Lower lobe of right lung (tissue), 2 donors: ENCODE data around the gene CRIP2. TPM values are rescaled to one million over a fixed set of nuclear protein-coding genes. Genes with fewer than 3 reads are reported as not detected.

ENCODE experiments used
- ATAC-seq, 2 donors: fragments of 200-7000 bp; cut with Tn5 transposase; one replicate each; pipeline ENCODE4 v1.9.1; 2020 to 2022; ENCODE audit warnings: mild to moderate bottlenecking in 2 of 2, moderate library complexity in 2 of 2
- DNase-seq: peaks from one replicate; pipeline ENCODE4 v3.0.0-alpha.2; 2020
- H3K27ac ChIP-seq: fragments of 200-600 bp; one replicate; pipeline ENCODE4 v1.8.0; 2022
- H3K27me3 ChIP-seq: fragments of 200-600 bp; one replicate; pipeline ENCODE4 v1.8.0; 2022; ENCODE audit warnings: low read depth
- H3K36me3 ChIP-seq: fragments of 200-600 bp; one replicate; pipeline ENCODE4 v1.8.0; 2022; ENCODE audit warnings: mild to moderate bottlenecking
- H3K4me1 ChIP-seq: fragments of 200-600 bp; one replicate; pipeline ENCODE4 v1.8.0; 2022
- H3K4me3 ChIP-seq: fragments of 200-600 bp; one replicate; pipeline ENCODE4 v1.8.0; 2022; ENCODE audit warnings: mild to moderate bottlenecking
- H3K9me3 ChIP-seq: fragments of 200-600 bp; one replicate; pipeline ENCODE4 v1.8.0; 2022
- intact Hi-C: fragments of 100-400 bp; cut with DNase I; formaldehyde crosslinking; loops from one replicate; pipeline ENCODE4 v1.11.0; 2022
- total RNA-seq: library from RNA; stranded (reverse); fragmentation: NEBNext Ultra II Directional; extraction: Animal tissue kit (Norgen Biotek cat#: 25700); gene quantifications from one replicate; pipeline ENCODE4 v1.2.1, GENCODE V29; 2021
- TF ChIP-seq, protein P1 (sequence below): fragments of 200-600 bp; IDR thresholded peaks from one replicate; pipeline ENCODE4 v1.8.0; 2022; ENCODE audit warnings: antibody characterized with exemption, mild to moderate bottlenecking
- donor health status: DM: no; HTN: yes; CAD: no; lungs with severe emphysema.

Gene CRIP2
- total RNA-seq, 1 donor from 2014 or later: 143 TPM

DNA sequence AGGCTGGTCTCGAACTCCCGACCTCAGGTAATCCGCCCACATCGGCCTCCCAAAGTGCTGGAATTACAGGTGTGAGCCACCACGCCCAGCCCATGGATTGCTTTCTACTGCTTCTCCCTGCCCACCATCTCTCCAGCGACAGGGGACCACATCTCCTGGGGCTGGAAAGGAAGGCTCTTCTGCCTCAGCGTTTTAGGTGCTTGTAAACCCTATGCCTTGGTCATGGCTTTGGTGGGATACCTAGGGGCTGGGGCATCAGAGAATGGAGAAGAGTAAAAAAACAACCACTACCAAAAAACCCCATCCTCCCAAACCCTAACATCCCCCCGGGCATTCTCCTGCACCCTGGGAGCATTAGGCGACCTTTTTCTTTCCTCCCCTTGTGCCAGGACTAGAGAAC lies 50.7 kb downstream of the CRIP2 start:
- Histone ChIP-seq H3K27ac (no peak overlapping the region), H3K4me3 (no peak overlapping the region), H3K9me3 (no peaks in the 10 kb centered on the region), H3K36me3 (no peaks in the 10 kb centered on the region), H3K4me1 (peaks cover 33% of the 10 kb centered on the region), H3K27me3 (peaks cover 39% of the 10 kb centered on the region)
- TF ChIP-seq, protein P1, sequence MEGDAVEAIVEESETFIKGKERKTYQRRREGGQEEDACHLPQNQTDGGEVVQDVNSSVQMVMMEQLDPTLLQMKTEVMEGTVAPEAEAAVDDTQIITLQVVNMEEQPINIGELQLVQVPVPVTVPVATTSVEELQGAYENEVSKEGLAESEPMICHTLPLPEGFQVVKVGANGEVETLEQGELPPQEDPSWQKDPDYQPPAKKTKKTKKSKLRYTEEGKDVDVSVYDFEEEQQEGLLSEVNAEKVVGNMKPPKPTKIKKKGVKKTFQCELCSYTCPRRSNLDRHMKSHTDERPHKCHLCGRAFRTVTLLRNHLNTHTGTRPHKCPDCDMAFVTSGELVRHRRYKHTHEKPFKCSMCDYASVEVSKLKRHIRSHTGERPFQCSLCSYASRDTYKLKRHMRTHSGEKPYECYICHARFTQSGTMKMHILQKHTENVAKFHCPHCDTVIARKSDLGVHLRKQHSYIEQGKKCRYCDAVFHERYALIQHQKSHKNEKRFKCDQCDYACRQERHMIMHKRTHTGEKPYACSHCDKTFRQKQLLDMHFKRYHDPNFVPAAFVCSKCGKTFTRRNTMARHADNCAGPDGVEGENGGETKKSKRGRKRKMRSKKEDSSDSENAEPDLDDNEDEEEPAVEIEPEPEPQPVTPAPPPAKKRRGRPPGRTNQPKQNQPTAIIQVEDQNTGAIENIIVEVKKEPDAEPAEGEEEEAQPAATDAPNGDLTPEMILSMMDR: no peak
- intact Hi-C loops: no loop called here
- no peak for DNase-seq
- ATAC-seq: no peak

DNA sequence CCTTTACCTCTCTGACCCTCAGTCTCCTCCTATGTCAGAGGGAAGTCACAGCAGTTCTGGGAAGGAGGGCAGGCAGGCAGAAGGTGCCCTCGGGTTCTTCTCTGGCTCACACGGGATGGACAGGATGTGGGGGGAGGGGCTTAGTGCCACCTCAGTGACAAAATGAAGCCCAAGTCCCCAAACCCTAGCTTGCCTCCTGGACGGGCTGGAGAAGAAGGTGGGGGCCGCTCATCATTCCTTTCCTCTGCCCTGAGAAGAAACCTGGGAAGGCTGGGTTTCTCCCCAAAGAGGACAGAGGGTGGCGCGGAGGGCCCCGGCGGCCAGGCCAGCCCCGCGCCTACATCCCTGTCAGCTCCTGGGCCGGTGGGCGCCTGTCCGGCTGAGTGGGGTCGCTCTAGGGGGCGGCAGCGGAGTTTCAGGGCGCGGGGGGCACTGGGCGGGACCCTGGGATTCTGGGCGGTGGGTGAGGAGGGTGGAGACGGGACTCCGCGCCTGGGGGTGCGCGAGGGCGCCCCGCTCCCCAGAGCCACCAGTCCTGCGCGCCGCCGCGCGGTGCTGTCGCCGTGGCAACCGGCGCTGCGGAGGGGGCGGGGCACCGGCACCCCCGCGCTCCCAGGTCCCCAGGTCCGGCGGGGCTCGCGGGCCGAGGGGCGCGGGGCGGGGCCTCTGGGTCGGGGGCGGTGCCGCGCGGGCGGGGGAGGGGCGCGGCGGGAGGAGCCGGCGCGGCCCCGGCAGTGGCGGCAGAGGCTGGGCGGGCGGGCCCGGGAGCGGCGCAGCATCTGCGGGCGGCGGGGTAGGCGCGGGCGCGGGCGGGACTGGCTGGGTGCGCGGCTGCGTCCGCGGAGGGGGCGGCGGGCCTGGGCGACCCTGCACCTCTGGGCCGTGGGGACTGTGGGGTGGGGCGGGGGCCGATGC lies 51.5 kb downstream of the CRIP2 start, which contains the start of gene TMEM121:
TSS of gene TMEM121 (plus strand) at position 723 of the 915 bp plus-strand sequence. CDS start 2,252 bp downstream, outside the sequence.
- intact Hi-C loops: no loop called here
- no peak for DNase-seq
- no peak for ATAC-seq
- TF ChIP-seq, protein P1: no peak
- no peaks in the 10 kb centered on the region for H3K36me3 ChIP-seq
- peaks cover 39% of the 10 kb centered on the region for H3K27me3 ChIP-seq
- peaks cover 33% of the 10 kb centered on the region for H3K4me1 ChIP-seq
- no peaks in the 10 kb centered on the region for H3K9me3 ChIP-seq
- H3K27ac ChIP-seq: no peak within 1 kb of the TSS
- H3K4me3 ChIP-seq: peak within 1 kb of the TSS; percentile 75

- Histone ChIP-seq H3K27ac (no peak overlapping the region), H3K27me3 (peaks cover 39% of the 10 kb centered on the region), H3K36me3 (no peaks in the 10 kb centered on the region), H3K4me1 (peaks cover 33% of the 10 kb centered on the region), H3K4me3 (peak overlapping the region; percentile 75), H3K9me3 (no peaks in the 10 kb centered on the region)
- no peak for ATAC-seq
- DNase-seq: no peak
- TF ChIP-seq, protein P1: no peak
- intact Hi-C loops: no loop called here
Observed at GRCh38 chr14:105526776-105527380, 52.3 kb downstream of the CRIP2 start.

- H3K36me3 ChIP-seq: no peaks in the 10 kb centered on the region
- intact Hi-C loops: no loop called here
- peaks cover 33% of the 10 kb centered on the region for H3K27me3 ChIP-seq
- TF ChIP-seq, protein P1: no peak
- peaks cover 33% of the 10 kb centered on the region for H3K4me1 ChIP-seq
- peak overlapping the region; percentile 75 for H3K4me3 ChIP-seq
- no peak for DNase-seq
- ATAC-seq: no peak
- no peaks in the 10 kb centered on the region for H3K9me3 ChIP-seq
- no peak overlapping the region for H3K27ac ChIP-seq
Observed at GRCh38 chr14:105527381-105527825, 52.8 kb downstream of the CRIP2 start.

DNA sequence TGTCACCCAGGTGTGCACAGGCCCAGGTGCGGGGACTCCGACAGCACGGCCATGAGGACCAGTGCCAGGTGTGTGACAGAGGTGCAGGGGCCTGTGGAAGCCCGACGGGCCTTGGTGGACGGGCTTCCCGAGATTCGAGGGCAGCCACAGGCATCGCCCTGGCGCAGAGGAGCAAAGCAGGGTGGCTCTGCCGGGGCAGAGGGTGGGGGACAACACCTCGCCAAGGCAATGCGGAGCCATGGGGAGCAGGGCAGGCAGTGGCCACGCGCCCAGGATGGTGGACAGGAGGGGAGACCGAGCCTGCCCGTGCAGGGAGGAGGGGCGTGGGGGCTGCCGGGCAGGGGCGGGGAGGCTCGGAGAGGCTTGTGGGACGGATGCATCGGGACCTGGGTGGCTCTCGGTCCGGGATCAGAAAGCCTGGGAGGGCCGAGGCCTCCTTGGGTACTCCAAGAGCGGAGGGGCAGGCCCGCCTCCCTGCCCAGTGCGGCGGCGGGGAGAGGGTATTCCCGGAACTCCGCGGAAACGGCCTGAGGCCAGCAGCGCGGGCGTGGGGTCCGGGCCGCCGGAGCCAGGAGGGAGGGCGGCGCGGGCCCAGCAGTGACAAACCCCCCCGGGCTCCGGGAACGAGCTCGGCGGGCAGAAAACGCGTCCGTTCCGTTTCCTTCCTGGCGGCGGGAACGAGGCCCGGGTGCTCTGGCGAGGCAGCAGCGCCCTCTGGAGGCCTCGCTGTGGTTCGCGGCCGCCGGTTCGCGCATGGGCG lies 53.4 kb downstream of the CRIP2 start:
- Histone ChIP-seq H3K27ac (peak overlapping the region; percentile 67), H3K4me3 (peak overlapping the region; percentile 75), H3K9me3 (no peaks in the 10 kb centered on the region), H3K36me3 (no peaks in the 10 kb centered on the region), H3K27me3 (peaks cover 32% of the 10 kb centered on the region), H3K4me1 (peaks cover 33% of the 10 kb centered on the region)
- ATAC-seq (peak; percentile 88 to 89), DNase-seq (peak; percentile 86)
- intact Hi-C loops: no loop called here
- TF ChIP-seq, protein P1: peak; percentile 91
